Suprapubic skin (tissue), 3 donors: ENCODE results near the gene ZNF497.

Experiments used
- CTCF ChIP-seq, 2 donors: fragments of 200-600 bp in 1 of 2; fragments of 450-650 bp in 1 of 2; sonication (generic) in 1 of 2; IDR thresholded peaks; one replicate each; pipeline ENCODE4 v1.5.1; 2016 to 2019; ENCODE audit warnings: antibody characterized with exemption in 2 of 2, mild to moderate bottlenecking in 1 of 2, moderate library complexity in 1 of 2
- EP300 ChIP-seq: sonication (generic); formaldehyde crosslinking; IDR thresholded peaks from one replicate; pipeline ENCODE4 v1.6.1; 2017; ENCODE audit warnings: antibody characterized with exemption

DNA sequence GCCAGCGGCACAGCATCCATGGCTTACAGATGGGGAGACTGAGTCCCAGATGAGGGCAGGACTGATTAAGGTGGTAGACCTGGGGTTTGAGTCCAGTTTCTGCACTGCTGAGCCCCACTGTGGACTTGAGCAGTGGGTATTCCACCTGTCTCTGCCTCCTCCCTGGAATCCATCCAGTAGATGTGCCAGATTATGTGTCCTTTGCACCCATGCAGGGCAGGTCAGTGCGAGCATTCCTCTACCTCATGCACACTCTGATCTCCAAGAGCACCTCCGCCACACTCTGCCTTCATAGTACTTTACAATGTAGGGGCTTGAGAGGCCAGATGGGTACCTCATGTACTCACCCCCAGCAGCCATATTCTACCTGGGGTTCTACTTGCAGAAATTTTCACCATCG, 25.7 kb downstream of the ZNF497 start:
- no peak for TF ChIP-seq EP300
- TF ChIP-seq CTCF (IDR thresholded peaks at IDR 0.05): no peak
